Forelimb muscle (tissue), 1 donor: ENCODE results near the gene MCCC1. TPM values are rescaled to one million over a fixed set of nuclear protein-coding genes. Genes with fewer than 3 reads are reported as not detected.
"Not testable (repeated sequence)": the region's sequence is repeated elsewhere in the genome, so short reads cannot be mapped to it uniquely, and the experiment has no call there.

Source experiments
- DNase-seq: peaks from one replicate; pipeline ENCODE4 v3.0.0-alpha.2; 2013; ENCODE audit warnings: low read depth
- polyA plus RNA-seq: library from polyadenylated mRNA; unstranded; fragments of 120-200 nt; gene quantifications from one replicate; pipeline ENCODE4 v1.2.1, GENCODE V29; 2013; ENCODE audit not compliant: insufficient read length

MCCC1 gene
- polyA plus RNA-seq, 1 donor = 14.9 TPM

DNA sequence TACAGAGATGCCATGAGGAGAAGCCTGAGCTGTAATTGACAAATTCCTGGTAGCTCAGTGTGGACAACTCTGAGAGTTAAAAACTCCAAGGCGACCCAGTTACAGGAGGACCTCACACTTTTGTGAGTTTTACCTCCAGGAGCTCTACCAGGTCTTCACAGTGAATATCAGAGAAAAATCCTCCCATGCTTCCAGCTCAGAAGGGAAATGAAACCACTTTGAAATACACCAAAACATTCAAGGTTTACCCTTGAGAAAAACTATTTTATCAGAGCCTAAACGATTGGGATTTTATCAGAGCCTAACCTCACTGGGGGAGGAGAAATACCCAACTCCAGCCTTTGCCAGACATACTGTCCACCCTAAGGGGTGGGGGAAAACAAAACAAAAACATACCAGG lies 52.4 kb downstream of the MCCC1 start:
- no peak for DNase-seq

DNA sequence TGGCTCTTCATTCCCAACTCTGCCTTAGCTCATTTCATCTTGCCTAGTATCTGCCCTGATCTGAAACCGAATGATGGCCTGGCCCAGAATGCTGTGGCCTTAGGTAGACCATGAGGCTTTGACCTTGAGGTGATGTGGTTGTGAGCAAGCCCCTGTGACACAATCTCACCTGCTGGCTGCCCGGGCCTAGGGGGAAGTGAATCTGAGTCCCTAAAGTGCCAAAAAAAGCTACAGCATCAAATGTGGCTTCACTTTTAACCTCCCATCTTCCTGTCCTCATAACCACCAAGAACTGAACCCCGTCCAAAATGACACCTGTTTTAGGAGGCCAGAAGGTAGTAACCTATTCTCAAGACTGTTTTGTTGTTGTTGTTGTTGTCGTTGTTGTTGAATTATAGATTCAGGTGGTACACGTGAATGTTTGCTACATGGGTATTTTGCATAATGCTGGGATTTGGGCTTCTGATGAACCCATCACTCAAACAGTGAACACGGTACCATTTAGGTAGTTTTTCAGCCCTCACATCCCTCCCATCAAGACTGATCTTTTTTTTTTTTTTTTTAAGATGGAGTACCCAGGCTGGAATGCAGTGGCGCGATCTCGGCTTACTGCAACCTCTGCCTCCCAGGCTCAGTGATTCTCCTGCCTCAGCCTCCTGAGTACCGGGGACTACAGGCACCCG lies 54.6 kb downstream of the MCCC1 start:
- no peak for DNase-seq

DNA sequence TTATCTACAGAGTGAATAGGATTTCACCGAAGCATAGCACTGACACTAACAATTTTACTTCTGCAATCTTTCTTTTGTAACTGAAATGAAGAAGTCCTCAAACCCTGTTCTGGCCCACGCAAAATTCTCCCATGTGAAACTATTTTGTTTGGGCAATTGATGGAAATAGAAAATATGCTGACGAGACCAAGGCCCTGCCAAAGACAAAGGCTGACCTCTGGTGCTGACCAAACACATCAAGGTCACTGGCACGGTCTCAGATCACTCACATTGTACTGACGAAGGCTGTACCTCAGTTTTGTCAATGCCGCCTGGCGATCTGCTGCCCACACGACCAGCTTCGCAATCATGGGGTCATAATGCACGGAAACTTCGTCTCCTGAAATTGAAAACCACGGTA lies 60.5 kb downstream of the MCCC1 start:
- DNase-seq = no peak

DNA sequence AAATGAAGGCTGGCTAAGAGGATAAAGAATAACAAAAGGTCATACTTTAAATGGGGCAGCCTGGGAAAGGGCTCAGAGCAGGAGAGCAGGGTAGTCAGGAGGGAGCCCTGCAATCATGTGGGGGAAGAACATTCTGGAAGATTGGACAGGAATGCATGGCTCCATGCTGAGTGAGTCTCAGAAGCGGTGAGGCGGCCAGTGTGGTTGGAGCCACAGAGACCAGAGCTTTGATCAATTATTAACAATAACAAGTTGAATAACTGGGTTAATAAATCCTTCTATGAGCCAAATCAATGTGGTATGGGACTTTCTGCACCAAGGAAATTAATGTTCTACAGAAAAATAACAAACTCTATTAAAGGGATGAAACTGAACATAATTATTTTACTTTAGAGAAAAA lies 61.1 kb downstream of the MCCC1 start:
- DNase-seq = no peak

DNA sequence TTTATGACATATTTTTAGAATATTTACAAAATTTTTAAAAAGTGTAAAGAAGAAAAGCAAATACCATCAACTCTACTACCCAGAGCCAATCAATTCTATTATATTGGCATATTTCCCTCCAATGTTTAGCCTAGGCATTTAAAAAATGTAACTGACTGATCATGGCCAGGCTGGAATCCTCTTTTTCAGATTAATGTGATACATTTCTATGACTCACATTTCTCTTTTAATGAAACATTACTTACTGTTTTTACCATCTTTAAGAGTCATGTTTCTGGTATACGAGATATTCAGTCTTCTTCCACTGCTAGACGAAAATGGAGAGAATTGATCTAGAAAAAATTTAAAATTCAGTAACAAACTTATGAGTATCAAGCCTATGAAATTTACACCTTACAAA lies 65.5 kb downstream of the MCCC1 start:
- DNase-seq = no peak

DNA sequence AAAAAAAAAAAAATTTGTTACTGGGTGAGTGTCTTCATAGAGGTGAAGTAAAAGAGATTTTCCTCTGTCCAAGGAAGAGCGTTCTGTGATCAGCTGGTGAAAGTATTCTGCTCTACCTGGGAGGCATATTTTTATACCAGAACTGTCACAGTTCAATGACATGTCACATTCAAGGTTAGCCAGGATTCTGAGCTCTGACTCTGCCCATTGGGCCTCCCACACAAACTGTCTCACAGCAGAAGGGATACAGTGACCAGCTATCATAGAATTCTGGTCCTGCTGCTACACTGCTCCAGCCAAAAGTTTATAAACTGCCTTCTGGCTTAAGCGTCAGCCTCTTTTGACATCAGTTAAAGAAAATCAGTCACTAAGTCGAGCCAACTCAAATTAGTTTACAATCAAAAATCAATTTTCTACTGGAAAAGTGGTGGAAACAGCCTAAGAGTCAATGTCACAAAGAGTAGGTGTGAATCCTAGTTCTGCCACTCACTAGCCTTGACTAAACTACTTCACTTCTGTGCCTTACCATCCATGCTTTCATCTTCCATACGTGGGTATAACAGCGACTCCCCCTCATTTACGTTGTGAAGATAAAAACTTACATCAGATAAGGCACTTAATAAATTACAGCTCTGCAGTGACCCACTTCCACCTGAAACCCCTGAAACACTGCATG lies 66.3 kb downstream of the MCCC1 start:
- DNase-seq = no peak

DNA sequence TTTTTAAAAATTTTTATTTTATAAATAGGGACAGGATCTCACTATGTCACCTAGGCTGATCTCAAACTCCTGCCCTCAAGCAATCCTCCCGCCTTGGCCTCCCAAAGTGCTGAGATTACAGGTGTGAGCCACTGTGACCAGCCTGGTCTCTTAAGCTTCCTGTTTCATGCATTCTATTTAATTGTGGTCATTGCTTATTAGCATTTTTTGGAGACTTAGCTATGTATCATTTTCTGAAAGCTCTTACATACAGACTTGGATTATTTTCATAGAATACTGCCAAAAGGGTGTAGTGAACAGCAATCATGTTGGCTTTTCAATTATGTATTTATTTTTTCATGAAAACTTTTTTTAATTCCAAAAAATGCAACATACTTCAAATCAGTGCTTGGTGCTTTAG lies 67.5 kb downstream of the MCCC1 start:
- DNase-seq = no peak

DNA sequence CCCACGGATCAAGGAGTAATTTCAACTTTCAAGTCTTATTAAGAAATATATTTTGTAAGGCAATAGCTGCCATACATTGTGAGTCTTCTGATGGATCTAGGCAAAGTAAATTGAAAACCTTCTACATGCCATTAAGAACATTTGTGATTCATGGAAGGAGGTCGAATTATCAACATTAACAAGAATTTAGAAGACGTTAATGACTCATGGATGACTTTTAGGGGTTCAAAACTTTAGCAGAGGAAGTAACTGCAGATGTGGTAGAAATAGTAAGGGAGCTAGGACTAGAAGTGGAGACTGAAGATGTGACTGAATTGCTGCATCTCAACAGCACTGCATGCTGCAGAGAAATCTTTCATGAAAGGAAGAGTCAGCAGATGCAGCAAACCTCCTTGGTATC lies 70.9 kb downstream of the MCCC1 start:
- no peak for DNase-seq

DNA sequence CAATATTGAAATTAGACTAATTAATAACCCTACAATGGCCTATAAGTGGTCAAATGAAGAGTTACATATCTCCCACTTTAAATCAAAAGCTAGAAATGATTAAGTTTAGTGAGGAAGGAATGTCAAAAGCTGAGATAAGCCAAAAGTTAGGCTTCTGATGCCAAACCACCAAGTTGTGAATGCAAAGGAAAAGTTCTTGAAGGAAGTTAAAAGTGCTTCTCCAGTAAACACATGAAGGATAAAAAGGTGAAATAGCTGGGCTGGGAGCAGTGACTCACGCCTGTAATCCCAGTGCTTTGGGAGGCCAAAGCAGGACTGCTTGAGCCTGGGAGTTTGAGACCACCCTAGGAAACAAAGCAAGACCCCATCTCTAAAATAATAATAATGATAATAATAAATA lies 72.0 kb downstream of the MCCC1 start:
- no peak for DNase-seq

DNA sequence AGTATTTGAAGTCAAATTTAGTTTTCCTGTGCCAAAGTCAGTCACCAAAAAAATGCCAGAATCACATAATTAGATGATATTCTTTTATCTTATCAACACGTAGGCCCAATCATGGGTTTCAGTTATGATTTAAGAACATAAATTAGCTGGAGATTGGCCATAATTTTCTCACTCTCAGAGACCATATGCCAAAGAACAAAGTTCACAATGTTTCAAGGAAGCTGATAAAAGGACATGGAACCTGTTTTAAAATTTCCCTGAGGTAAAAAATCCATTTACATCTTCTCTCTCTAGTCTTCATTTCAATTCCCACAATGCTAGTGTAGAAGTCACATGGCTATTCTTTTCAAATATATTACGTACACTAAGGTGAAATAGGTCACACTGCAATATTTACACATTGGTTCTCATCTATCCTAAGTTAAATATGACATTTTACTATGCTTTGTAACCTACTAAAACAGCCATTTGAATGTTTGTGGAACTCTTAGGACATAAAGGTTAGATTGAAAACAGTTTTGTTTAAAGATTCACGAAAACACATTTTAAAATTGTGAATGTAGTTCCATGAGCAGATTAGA lies 76.3 kb downstream of the MCCC1 start:
- DNase-seq = no peak

DNA sequence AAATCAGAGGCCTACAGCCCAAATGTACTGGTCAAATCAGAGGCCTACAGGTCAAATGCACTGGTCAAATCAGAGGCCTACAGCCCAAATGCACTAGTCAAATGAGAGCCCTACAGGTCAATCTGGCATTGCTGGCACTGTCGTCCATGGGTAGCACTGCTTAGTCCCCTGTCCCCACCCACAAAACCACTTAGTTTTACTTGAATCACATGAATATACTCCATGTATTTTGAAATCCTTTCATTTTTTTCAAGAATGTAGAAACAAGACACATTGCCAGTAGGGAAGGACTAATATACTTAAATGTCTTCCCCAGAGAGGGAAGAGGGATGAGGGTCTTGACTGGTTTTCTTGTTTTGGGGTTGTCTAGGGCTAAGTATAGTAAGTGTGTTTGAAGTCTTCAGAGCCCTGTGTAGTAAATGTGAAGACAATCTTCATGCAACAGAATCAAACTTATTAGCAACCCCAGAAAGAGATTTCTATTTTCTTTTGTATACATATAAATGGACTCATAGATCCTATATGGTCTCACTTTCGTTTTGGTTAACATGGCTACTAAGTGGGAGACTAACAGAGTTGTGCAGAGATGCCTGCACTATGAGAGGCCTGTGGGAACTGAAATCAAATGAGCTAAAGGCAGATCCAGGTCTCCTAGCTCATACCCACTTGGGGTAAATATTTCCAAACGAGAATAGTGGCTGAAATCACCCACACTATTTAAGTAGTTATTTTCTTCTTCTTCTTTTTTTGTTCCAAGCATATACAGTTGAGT lies 80.7 kb downstream of the MCCC1 start:
- no peak for DNase-seq

DNA sequence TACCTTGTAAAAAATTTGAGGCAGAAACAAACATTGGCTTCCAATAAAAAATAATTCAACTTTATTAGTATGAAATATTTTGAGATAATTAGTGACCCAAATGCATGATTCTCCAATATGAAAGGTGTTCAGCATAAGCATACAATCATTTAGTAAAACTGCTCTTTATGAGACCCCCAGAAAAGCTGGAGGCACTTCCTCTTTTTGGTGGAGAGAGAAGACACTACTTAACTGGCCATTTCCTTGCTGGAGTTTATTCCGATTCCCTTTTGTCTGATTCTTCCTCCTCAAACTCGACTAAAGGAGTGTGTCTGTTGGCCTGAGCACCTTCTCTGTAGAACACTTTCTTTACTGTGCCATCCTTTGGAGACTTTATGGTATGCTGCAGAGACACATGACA lies 84.1 kb downstream of the MCCC1 start:
- DNase-seq = no peak

DNA sequence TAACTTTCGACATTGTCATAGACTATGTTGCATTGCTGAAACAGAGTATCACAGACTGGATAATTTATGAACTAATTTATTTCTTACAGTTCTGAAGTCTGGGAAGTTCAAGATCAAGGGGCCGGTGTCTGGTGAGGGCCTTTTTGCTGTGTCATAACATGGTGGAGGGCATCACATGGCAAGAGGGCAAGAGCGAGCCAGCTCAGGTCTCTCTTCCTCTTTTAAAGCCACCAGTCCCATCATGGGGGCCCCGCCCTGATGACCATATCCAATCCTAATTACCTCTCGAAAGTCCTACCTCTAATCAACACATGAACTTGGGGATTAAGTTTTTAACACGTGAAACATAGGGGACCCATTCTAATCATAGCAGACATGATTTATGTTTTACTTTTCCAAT lies 85.4 kb downstream of the MCCC1 start:
- DNase-seq = no peak

DNA sequence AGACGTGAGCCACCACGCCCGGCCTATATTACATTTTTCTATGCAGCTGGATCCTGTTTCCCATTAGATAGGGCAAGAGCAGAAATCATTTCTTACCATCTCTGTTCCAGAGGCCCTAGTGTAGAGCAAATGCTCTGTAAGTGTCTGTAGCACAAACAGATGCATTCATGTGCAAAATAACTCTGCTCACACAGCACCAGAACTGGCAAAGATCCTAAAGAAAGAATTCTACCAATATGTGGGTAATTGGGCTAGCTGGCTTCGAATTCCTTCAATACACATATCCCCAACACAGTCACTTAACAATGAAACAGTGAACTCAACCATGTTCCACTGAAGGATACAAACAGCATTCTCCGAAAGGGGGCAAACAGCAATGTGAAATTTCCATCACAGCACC lies 86.2 kb downstream of the MCCC1 start:
- no peak for DNase-seq

DNA sequence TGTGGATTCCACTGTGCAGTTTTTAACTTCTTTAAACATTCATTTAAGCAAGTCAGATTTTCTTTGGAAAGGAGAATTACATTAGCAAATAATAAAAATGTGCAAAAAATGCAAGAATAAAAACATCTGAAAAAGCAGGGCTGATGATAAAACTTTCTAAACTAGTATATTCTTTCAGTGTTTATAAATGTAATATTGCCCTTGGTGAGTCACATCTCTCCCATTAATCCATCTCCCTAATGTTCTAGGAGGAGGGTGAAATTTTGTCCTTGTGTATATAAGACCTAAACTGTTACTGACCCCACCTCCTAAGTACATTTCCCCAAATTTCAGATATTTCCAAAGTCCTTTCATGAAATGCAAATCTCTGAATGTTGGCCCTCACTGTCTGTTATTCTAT lies 90.5 kb downstream of the MCCC1 start:
- no peak for DNase-seq

DNA sequence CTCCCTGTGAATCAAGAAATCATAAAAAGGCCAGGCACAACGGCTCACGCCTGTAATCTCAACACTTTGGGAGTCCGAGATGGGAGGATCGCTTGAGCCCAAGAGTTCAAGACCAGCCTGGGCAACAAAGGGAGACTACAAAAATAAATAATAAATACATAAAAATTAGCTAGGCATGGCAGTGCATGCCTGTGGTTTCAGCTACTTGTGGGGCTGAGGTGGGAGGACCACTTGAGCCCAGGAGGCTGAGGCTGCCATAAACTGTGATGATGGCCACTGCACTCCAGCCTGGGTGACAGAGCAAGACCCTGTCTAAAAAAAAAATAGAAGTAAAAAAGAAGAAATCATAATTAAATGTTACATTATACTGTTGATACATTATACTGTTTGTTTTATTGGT lies 91.0 kb downstream of the MCCC1 start:
- DNase-seq = no peak

DNA sequence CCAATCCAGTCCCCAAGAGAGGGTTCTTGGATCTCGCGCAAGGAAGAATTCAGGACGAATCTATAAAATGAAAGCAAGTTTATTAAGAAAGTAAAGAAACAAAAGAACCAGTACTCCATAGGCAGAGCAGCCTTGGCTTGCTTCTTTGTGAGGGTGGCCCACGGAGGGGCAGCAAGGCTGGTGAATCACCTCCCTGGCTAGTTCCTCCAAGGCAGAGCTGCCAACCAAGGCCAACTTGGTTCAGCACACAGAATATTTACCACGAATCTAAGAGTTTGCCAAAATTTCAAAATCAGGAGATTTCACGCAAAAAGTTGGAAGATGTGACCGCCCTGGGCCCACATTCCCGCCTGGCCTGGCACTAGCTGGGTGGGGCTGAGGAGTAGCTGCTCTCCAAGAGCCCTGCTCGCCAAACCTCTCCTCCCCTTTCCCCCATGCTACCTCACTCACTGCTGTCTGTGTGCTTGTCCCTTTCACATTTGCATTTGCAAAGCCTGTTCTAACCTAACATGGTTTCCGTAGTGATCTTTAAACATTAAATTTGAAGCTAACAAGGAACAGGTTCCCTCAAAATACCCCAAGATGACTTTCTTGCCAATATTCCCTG lies 92.8 kb downstream of the MCCC1 start:
- DNase-seq = no peak

DNA sequence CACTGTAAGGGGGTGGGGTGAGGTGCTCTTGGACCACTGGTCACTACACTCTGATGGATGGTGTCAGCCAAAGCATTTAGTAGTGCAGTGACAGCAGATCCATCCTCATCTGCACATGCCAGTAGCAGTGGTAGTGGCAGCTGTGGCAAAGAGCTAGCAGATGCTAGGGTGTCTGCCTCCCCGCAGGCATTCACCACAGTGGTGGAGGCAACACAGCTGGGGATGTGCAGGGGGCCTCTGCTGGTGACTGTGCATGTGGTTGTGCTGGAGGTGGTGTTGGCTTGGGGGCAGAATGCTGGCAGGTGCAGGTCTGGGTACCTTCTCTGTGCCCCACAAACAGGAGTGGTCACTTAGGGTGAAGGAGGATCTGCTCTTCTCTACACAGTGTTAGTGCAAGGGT lies 99.5 kb downstream of the MCCC1 start:
- no peak for DNase-seq

DNA sequence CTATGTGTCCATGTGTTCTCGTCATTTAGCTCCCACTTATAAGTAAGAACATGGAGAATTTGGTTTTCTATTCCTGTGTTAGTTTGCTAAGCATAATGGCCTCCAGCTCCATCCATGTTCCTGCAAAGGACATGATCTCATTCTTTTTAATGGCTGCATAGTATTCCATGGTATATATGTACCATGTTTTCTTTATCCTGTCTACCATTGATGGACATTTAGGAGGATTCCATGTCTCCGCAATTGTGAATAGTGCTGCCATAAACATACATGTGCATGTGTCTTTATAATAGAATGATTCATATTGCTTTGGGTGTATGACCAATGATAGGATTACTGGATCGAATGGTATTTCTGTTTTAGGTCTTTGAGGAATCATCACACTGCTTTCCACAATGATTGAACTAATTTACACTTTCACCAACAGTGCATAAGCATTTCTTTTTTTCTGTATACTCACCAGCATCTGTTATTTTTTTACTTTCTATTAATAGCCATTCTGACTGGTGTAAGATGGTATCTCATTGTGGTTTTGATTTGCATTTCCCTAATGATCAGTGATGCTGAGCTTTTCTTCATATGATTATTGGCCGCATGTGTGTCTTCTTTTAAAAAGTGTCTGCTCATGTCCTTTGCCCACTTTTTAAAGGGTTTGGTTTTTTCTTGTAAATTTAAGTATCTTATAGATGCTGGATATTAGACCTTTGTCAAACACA lies 105.7 kb downstream of the MCCC1 start:
- not testable (repeated sequence) for DNase-seq

DNA sequence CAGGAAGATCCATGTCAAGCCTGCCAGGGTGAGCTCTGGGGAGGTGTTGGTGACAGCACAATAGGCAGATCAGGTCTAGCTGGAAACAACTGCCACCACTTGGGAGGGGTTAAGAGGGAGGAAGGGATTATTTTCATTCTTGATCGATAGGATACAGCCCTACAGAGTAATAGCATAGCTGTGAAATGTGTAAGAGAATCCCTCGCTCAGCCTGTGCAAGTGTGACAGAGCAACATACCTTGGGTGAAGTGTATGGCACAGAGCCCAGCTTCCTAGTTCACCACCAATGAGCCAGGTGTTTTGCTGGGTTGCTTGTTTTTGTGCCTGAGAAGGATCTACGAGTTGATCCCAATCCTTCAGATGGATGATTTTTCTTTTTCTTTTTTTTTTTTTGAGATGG lies 109.7 kb downstream of the MCCC1 start:
- DNase-seq = no peak

DNA sequence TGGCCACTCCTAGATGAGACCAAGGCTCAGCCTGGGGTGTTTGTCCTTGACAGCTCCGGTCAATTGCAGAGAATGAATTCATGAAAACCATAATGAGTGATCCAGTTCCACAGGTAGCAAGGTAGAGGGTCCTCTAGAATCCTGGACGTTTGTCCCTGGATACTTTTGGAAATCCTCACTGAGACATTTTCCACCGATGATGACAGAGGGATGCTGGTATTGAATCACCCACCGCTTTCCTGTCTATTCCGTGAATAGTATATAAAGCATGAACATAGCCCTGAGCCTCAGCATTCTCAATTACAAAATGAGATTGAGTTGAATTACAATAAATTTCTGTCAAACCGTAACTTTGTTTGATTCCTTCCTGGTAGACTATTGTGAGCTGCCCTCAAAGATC lies 113.3 kb downstream of the MCCC1 start:
- no peak for DNase-seq

DNA sequence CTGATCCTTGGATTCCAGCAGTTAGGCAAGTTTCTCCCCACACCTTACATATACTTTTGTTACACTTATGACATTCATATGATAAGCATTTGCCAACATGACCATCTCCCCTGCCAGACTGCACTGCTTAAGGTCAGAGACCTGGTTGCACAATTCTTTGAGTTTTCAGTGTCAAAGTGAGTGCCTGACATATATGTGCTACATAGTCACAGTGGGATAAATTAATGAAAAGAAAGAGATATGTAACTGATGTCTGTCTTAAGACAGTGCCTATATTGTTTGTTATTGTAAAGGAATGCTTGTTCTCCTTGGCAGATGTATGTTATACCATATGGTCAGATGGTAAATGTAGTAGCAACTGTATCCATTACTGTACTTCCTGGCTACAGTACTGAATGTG lies 115.4 kb downstream of the MCCC1 start:
- DNase-seq = no peak
